A673 (cell line): ENCODE results near the gene TDRD5.

Source experiments
- CTCF ChIP-seq: fragments of 300-800, 200-600 bp; sonication (generic); conservative IDR thresholded peaks from 2 replicates; pipeline ENCODE4 v1.5.1; 2017; ENCODE audit warnings: low read depth, mild to moderate bottlenecking, antibody characterized with exemption, low read length, moderate library complexity, mixed read lengths
- EZH2 ChIP-seq: fragments of 200-600 bp; sonication (generic); IDR thresholded peaks from 2 replicates; pipeline ENCODE4 v1.6.1; 2017; ENCODE audit warnings: borderline replicate concordance, low read depth, mild to moderate bottlenecking, mixed read lengths, antibody characterized with exemption, low read length; ENCODE audit not compliant: poor library complexity, severe bottlenecking

- no peak for TF ChIP-seq CTCF
- TF ChIP-seq EZH2, result no peak
Observed at GRCh38 chr1:179558078-179558477, 33.6 kb upstream of the TDRD5 start.
